Inferior parietal cortex (tissue), 1 donor: ENCODE results near the gene PRR15L.

Experiments
- DNase-seq: peaks from one replicate; pipeline ENCODE4 v3.0.0-alpha.2; 2016; ENCODE audit errors: extremely low spot score

PRR15L gene

GRCh38 chr17:47959825-47960655 lies 2.4 kb upstream of the PRR15L start:
- DNase-seq: no peak

GRCh38 chr17:47956791-47957590 lies 692 bp downstream of the PRR15L start:
- no peak for DNase-seq

- no peak for DNase-seq
Measured at GRCh38 chr17:47955497-47956461, 1.9 kb downstream of the PRR15L start.

- no peak for DNase-seq
Measured at GRCh38 chr17:47953909-47954308, 3.8 kb downstream of the PRR15L start.

GRCh38 chr17:47952171-47953021 lies 5.3 kb downstream of the PRR15L start:
- DNase-seq: no peak

GRCh38 chr17:47950448-47950847 lies 7.2 kb downstream of the PRR15L start:
- DNase-seq: no peak

GRCh38 chr17:47949946-47950345 lies 7.7 kb downstream of the PRR15L start:
- DNase-seq: no peak

- peak; percentile 80 for DNase-seq
Measured at GRCh38 chr17:47949197-47949759, 8.4 kb downstream of the PRR15L start.

- no peak for DNase-seq
Measured at GRCh38 chr17:47948706-47949196, 8.9 kb downstream of the PRR15L start.

- peak; percentile 68 for DNase-seq
Measured at GRCh38 chr17:47946929-47947397, 10.7 kb downstream of the PRR15L start.

- no peak for DNase-seq
Measured at GRCh38 chr17:47946516-47946915, 11.2 kb downstream of the PRR15L start.

GRCh38 chr17:47945529-47946508 lies 11.9 kb downstream of the PRR15L start:
- no peak for DNase-seq

GRCh38 chr17:47945080-47945479 lies 12.6 kb downstream of the PRR15L start:
- peak; percentile 36 for DNase-seq

GRCh38 chr17:47942568-47942967 lies 15.1 kb downstream of the PRR15L start:
- no peak for DNase-seq

- no peak for DNase-seq
Measured at GRCh38 chr17:47942096-47942510, 15.6 kb downstream of the PRR15L start.

GRCh38 chr17:47941246-47942095 lies 16.2 kb downstream of the PRR15L start, which contains the start of gene PNPO:
PNPO (plus strand) TSS chr17:47941571; CDS start chr17:47941676, 105 bp downstream.
- DNase-seq: peak; percentile 99

- DNase-seq: no peak
Measured at GRCh38 chr17:47937941-47938340, 19.7 kb downstream of the PRR15L start.

GRCh38 chr17:47935961-47936360 lies 21.7 kb downstream of the PRR15L start:
- DNase-seq: peak; percentile 27
